Sciatic nerve (tissue), 2 donors: Measurements from ENCODE around the gene GABBR2. TPM values are rescaled to one million over a fixed set of nuclear protein-coding genes. Genes with fewer than 3 reads are reported as not detected.

Experiments used
- ATAC-seq: fragments of 200-7000 bp; cut with Tn5 transposase; one replicate; pipeline ENCODE4 v1.9.1; 2020; ENCODE audit warnings: mild to moderate bottlenecking, moderate library complexity
- DNase-seq: peaks from one replicate; pipeline ENCODE4 v3.0.0-alpha.2; 2020; ENCODE audit warnings: low spot score
- intact Hi-C: fragments of 100-400 bp; cut with DNase I; formaldehyde crosslinking; loops from one replicate; pipeline ENCODE4 v1.14.2; 2022
- total RNA-seq: library from RNA; stranded (reverse); fragmentation: NEBNext Ultra II Directional; extraction: Animal tissue kit (Norgen Biotek cat#: 25700); gene quantifications from one replicate; pipeline ENCODE4 v1.2.1, GENCODE V29; 2021
- donor health status: DM: no; HTN: no; CAD: no.
- donor health status: DM: no; HTN: no; CAD: no.

Gene GABBR2
- total RNA-seq, 1 donor from 2014 or later: 0.49 TPM

DNA sequence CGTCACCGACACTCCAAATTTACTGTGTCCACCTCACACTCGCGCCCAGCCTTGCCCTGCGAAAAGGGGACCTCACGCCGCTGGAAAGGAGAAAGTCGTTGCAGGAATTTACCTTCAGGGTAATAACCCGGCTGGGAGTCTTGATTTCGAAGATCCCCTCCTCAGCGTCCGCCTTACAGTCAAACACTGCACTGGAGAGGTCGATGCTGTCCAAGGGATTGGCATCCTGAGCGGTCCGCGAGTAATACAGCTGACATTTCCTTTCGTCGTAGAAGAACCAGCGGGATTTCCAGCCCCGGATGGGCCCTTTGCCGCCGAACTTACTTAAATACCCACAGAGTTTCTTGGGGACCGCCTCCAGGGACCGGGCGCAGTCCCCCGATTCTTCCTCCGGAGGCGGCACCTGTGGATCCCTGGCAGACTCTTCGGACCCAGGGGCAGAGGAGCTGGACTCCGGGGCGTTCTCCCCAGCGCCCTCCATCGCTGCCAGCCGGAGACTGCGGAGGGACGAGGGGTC lies 453.6 kb downstream of the GABBR2 start:
- ATAC-seq: peak; percentile 13
- no peak for DNase-seq
- intact Hi-C loops: loop anchor here (10.0 kb wide), 1 partner anchor 60 kb away; the partner anchor contains the start of gene CORO2A

DNA sequence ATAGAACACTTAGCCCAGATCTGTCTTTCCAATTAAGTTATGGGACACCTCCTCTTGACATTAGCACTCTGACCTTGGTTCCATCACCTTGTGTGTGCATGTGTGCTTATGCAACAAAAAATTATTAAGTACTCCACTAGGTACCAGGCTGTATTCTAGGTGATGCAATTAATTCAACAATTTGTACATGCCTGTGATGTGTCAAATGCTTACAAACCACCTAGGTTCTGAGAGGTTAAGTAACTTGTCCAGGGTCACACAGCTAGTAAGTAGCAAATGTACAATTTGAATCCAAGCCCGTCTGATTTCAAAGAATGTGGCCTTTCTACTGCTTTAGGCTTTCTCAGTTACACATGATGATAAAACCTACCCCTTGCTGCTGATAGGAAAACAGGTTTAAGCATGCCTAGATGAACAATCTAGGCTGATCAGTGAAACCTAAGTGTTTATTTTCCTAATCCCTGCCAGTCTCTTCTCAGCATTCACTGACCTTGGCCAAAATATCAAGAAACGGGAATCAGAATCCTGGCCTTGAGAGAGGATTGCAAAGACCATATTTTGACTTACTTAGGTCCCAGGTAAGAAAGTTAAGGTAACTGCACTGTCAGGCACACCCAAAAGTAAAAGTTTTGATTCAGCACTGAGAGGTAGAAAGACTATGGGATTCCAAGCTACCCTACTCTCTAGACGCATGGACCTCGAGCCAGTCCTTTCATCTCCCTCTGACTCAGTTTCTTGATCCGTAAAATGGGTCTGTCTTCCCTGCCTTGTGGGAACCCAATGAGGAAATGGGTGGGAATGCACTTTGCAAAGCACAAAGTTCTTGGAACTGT lies 454.3 kb downstream of the GABBR2 start:
- intact Hi-C loops: loop anchor here (10.0 kb wide), 1 partner anchor 60 kb away; the partner anchor contains the start of gene CORO2A
- DNase-seq (no peak), ATAC-seq (no peak)

GRCh38 chr9:98253565-98253964 lies 455.2 kb downstream of the GABBR2 start:
- ATAC-seq: no peak
- intact Hi-C loops: loop anchor here (10.0 kb wide), 1 partner anchor 59 kb away; the partner anchor contains the start of gene CORO2A
- DNase-seq: no peak

- ATAC-seq (no peak), DNase-seq (no peak)
- intact Hi-C loops: loop anchor here (10.0 kb wide), 1 partner anchor 57 kb away; the partner anchor contains the start of gene CORO2A
Measured at GRCh38 chr9:98251551-98251950, 457.2 kb downstream of the GABBR2 start.

GRCh38 chr9:98249771-98250170 lies 459.0 kb downstream of the GABBR2 start:
- ATAC-seq (no peak), DNase-seq (no peak)
- intact Hi-C loops: loop anchor here (10.0 kb wide), 1 partner anchor 55 kb away; the partner anchor contains the start of gene CORO2A

DNA sequence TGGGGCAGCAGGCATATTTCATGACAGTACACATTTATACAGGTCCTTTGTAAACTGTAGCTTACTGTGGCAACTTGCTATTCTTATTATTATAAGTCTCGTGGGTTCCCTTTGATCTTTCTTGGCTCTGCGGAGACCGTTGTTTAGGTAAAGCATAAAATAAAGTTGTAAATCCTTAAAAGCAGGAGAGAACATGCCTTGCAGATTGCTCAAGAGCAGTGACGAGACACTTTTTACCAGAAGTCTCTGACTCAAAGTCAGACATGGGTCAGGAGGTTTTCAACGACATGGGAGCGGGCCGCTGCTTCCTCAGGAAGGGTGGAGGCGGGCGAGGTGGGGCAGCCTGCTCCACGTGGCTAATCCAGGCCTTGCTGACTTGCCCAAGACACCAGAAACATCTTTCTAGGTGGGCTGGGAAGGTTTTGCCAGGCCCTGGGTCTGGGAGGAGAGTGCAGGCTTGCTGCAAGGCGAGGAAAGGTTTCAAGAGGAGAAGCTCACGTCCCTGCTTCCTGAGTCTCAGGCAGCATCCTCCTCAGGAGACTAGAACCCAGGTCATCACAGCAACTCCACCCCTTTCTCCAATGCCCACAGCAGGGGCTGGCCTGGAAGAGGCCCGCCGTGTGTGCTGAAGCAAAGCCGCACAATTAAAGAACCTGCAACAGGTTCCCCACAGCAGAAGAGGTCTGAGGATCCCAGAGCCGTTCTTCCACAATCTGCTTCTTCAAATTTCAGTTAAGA lies 459.8 kb downstream of the GABBR2 start:
- intact Hi-C loops: no loop called here
- peak; percentile 72 for ATAC-seq

GRCh38 chr9:98247831-98248657 lies 460.7 kb downstream of the GABBR2 start:
- ATAC-seq (no peak), DNase-seq (no peak)
- intact Hi-C loops: no loop called here

More for the DNA sequence above, 459.8 kb downstream of the GABBR2 start:
- DNase-seq: peak; percentile 74

DNA sequence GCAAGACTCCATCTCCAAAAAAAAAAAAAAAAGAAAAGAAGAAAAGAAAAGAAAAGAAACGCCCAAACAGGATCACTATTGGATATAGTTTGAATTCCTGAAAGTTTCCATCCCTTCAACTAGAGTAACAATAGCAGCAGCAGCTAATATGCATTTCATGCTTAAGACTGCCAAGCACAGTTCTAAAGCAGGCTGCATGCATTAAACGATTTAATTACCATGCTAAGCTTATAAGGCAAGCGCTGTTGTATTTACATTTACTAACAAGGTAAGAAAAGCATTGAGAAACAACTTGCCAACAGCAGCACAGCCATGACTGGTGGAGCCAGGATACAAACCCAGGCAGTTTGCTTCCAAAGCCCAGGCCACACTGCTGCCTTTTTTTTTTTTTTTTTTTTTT lies 466.3 kb downstream of the GABBR2 start:
- no peak for ATAC-seq
- intact Hi-C loops: no loop called here
- DNase-seq: no peak

- intact Hi-C loops: no loop called here
- no peak for ATAC-seq
- no peak for DNase-seq
Measured at GRCh38 chr9:98241357-98242300, 467.1 kb downstream of the GABBR2 start.

- DNase-seq: no peak
- intact Hi-C loops: no loop called here
- no peak for ATAC-seq
Measured at GRCh38 chr9:98240475-98240874, 468.3 kb downstream of the GABBR2 start.

Other genes starting within 250 kb of the GABBR2 start
- 16.5 TPM for gene ANKS6, start 87.6 kb upstream of the GABBR2 start, total RNA-seq
- 10.7 TPM for gene GALNT12, start 98.7 kb upstream of the GABBR2 start, total RNA-seq
- 94.6 TPM for gene COL15A1, start 235.0 kb upstream of the GABBR2 start, total RNA-seq